ENCODE measurements around the gene LUC7L2. TPM values are rescaled to one million over a fixed set of nuclear protein-coding genes. Genes with fewer than 3 reads are reported as not detected.

LUC7L2 gene
- total and polyA plus RNA-seq, 9 of the 15 experiments (the other 6 are each of a cell fraction or from before 2014, with no cell fraction given): 56.1 to 207 (median 141) TPM

DNA sequence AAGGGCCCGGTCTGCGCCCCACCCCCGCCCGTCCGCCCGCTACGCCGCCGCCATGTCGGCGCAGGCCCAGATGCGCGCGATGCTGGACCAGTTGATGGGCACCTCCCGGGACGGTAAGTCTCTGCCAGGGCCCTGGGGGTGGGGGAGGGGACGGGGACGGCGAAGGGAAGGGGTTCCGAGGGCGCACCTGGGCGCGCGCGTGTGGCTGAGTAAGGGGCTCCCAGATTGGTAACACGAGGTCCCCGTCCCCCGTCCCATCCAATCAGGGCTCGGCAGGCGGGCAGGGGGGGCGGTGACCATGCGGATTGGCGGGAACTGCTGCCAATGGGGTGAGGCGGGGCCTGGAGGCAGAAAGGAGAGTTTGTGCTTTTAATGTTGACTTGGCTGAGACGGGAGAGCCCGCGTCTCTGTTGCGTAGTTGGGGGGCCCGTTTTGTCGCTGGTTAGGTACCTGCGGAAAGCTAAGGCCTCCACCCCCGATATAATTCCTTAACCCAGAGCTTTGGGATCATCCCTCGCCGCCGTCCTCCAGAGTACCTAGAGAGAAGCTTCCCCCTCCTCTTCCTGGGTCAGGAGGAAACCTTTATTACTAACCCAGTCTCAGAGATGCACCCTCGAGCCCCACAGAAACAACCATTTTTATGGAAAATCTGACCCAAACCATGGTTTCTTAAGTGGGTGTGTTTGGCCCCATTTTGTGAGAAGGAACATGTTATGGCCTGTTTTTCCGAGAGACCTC, 685 bp downstream of the LUC7L2 start (continued):
- TF ChIP-seq, protein P1, sequence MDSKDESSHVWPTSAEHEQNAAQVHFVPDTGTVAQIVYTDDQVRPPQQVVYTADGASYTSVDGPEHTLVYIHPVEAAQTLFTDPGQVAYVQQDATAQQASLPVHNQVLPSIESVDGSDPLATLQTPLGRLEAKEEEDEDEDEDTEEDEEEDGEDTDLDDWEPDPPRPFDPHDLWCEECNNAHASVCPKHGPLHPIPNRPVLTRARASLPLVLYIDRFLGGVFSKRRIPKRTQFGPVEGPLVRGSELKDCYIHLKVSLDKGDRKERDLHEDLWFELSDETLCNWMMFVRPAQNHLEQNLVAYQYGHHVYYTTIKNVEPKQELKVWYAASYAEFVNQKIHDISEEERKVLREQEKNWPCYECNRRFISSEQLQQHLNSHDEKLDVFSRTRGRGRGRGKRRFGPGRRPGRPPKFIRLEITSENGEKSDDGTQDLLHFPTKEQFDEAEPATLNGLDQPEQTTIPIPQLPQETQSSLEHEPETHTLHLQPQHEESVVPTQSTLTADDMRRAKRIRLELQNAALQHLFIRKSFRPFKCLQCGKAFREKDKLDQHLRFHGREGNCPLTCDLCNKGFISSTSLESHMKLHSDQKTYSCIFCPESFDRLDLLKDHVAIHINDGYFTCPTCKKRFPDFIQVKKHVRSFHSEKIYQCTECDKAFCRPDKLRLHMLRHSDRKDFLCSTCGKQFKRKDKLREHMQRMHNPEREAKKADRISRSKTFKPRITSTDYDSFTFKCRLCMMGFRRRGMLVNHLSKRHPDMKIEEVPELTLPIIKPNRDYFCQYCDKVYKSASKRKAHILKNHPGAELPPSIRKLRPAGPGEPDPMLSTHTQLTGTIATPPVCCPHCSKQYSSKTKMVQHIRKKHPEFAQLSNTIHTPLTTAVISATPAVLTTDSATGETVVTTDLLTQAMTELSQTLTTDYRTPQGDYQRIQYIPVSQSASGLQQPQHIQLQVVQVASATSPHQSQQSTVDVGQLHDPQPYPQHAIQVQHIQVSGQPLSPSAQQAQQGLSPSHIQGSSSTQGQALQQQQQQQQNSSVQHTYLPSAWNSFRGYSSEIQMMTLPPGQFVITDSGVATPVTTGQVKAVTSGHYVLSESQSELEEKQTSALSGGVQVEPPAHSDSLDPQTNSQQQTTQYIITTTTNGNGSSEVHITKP (IDR thresholded peaks at IDR 0.05; ENCODE audit: partially characterized antibody): peak; percentile 39
- no peak for TF ChIP-seq ZNF134 (CRISPR knock-in tag; conservative IDR thresholded peaks at IDR 0.05)
- TF ChIP-seq SMARCA5 (IDR thresholded peaks at IDR 0.05): 0 out of 2 replicates have a peak, but pooled peaks have one; percentile 17
- no peak for TF ChIP-seq ZKSCAN1 (IDR thresholded peaks at IDR 0.05; ENCODE audit: low read depth, low read length)
- TF ChIP-seq ARHGAP35 (IDR thresholded peaks at IDR 0.05; ENCODE audit: partially characterized antibody): no peak
- peak; percentile 63 to 76; a peak in 3 of 4 replicates for TF ChIP-seq SIN3A (IDR thresholded peaks at IDR 0.05; ENCODE audit: borderline replicate concordance in 2 of 2, control insufficient read depth in 1 of 2, low read depth in 2 of 2, low read length in 2 of 2)
- TF ChIP-seq ZNF224 (CRISPR knock-in tag; IDR thresholded peaks at IDR 0.05): no peak
- TF ChIP-seq L3MBTL2 (IDR thresholded peaks at IDR 0.05): peak; percentile 65
- no peak for TF ChIP-seq NR3C1 (CRISPR knock-in tag; IDR thresholded peaks at IDR 0.05)
- TF ChIP-seq CAMTA2 (CRISPR knock-in tag; conservative IDR thresholded peaks at IDR 0.05): 0 out of 2 replicates have a peak, but pooled peaks have one; percentile 40
- TF ChIP-seq, protein P2, sequence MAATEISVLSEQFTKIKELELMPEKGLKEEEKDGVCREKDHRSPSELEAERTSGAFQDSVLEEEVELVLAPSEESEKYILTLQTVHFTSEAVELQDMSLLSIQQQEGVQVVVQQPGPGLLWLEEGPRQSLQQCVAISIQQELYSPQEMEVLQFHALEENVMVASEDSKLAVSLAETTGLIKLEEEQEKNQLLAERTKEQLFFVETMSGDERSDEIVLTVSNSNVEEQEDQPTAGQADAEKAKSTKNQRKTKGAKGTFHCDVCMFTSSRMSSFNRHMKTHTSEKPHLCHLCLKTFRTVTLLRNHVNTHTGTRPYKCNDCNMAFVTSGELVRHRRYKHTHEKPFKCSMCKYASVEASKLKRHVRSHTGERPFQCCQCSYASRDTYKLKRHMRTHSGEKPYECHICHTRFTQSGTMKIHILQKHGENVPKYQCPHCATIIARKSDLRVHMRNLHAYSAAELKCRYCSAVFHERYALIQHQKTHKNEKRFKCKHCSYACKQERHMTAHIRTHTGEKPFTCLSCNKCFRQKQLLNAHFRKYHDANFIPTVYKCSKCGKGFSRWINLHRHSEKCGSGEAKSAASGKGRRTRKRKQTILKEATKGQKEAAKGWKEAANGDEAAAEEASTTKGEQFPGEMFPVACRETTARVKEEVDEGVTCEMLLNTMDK (IDR thresholded peaks at IDR 0.05; ENCODE audit: borderline replicate concordance, insufficient read depth, low read depth, low read length, poor library complexity, severe bottlenecking): peak; percentile 1
- peak; percentile 11; the same call in 1 of the 2 replicates for TF ChIP-seq SMARCE1 (IDR thresholded peaks at IDR 0.05)
- peak; percentile 64; the same call in 1 of the 2 replicates for TF ChIP-seq CREB1 (IDR thresholded peaks at IDR 0.05)
- TF ChIP-seq CREB1 (CRISPR knock-in tag; IDR thresholded peaks at IDR 0.05): no peak; the same call in 1 of the 2 replicates
- TF ChIP-seq ETV5 (CRISPR knock-in tag; IDR thresholded peaks at IDR 0.05; ENCODE audit: low read depth): no peak
- TF ChIP-seq, protein P3, sequence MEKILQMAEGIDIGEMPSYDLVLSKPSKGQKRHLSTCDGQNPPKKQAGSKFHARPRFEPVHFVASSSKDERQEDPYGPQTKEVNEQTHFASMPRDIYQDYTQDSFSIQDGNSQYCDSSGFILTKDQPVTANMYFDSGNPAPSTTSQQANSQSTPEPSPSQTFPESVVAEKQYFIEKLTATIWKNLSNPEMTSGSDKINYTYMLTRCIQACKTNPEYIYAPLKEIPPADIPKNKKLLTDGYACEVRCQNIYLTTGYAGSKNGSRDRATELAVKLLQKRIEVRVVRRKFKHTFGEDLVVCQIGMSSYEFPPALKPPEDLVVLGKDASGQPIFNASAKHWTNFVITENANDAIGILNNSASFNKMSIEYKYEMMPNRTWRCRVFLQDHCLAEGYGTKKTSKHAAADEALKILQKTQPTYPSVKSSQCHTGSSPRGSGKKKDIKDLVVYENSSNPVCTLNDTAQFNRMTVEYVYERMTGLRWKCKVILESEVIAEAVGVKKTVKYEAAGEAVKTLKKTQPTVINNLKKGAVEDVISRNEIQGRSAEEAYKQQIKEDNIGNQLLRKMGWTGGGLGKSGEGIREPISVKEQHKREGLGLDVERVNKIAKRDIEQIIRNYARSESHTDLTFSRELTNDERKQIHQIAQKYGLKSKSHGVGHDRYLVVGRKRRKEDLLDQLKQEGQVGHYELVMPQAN (IDR thresholded peaks at IDR 0.05; ENCODE audit: borderline replicate concordance): peak; percentile 43; the same call in 1 of the 2 replicates
- TF ChIP-seq PPARD (CRISPR knock-in tag; IDR thresholded peaks at IDR 0.05): no peak
- no peak for TF ChIP-seq MTA1 (IDR thresholded peaks at IDR 0.05; ENCODE audit: borderline replicate concordance)
- TF ChIP-seq, protein P4, sequence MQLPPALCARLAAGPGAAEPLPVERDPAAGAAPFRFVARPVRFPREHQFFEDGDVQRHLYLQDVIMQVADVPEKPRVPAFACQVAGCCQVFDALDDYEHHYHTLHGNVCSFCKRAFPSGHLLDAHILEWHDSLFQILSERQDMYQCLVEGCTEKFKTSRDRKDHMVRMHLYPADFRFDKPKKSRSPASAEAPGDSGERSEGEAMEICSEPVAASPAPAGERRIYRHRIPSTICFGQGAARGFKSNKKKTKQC (CRISPR knock-in tag; IDR thresholded peaks at IDR 0.05): peak; percentile 58; the same call in 1 of the 2 replicates
- no peak for TF ChIP-seq ILK (tag; IDR thresholded peaks at IDR 0.05; ENCODE audit: borderline replicate concordance, low read depth)
